Duodenal mucosa (tissue), 2 donors: ENCODE measurements around the gene ABR.
"Not testable (repeated sequence)": the region's sequence is repeated elsewhere in the genome, so short reads cannot be mapped to it uniquely, and the experiment has no call there.

Experiments
- H3K27ac ChIP-seq: one replicate; pipeline ENCODE4 v1.7.0; 2013; ENCODE audit warnings: low read depth, low read length
- H3K27me3 ChIP-seq, 2 donors: one replicate each; pipeline ENCODE4 v1.7.0; 2013; ENCODE audit warnings: low read length in 2 of 2, control low read depth in 1 of 2; ENCODE audit not compliant: insufficient read depth in 2 of 2, control insufficient read depth in 1 of 2
- H3K36me3 ChIP-seq, 2 donors: one replicate each; pipeline ENCODE4 v1.7.0; 2013; ENCODE audit warnings: low read length in 2 of 2, control low read depth in 1 of 2; ENCODE audit not compliant: insufficient read depth in 2 of 2, control insufficient read depth in 1 of 2
- H3K4me1 ChIP-seq, 2 donors: one replicate each; pipeline ENCODE4 v1.7.0; 2013; ENCODE audit warnings: low read length in 2 of 2, control low read depth in 1 of 2; ENCODE audit not compliant: insufficient read depth in 2 of 2, control insufficient read depth in 1 of 2
- H3K4me3 ChIP-seq, 2 donors: one replicate each; pipeline ENCODE4 v1.7.0; 2013; ENCODE audit warnings: low read length in 2 of 2, low read depth in 1 of 2
- H3K9ac ChIP-seq, 2 donors: one replicate each; pipeline ENCODE4 v1.7.0; 2013; ENCODE audit warnings: low read length in 2 of 2, low read depth in 1 of 2
- H3K9me3 ChIP-seq, 2 donors: one replicate each; pipeline ENCODE4 v1.7.0; 2013; ENCODE audit warnings: low read length in 2 of 2, control low read depth in 1 of 2; ENCODE audit not compliant: control insufficient read depth in 1 of 2

The ABR gene

GRCh38 chr17:1164935-1165556 is 14.7 kb downstream of the ABR start:
- Histone ChIP-seq H3K36me3 (no peaks in the 10 kb centered on the region), H3K27ac (no peak overlapping the region), H3K9ac (no peak overlapping the region), H3K27me3 (no peaks in the 10 kb centered on the region), H3K4me3 (no peak overlapping the region), H3K9me3 (no peaks in the 10 kb centered on the region), H3K4me1 (no peaks in the 10 kb centered on the region)

GRCh38 chr17:1162116-1162855 is 17.5 kb downstream of the ABR start:
- Histone ChIP-seq H3K36me3 (peaks cover 3 to 6% of the 10 kb centered on the region in 2 donors), H3K9ac (no peak overlapping the region), H3K4me1 (no peaks in the 10 kb centered on the region), H3K9me3 (no peaks in the 10 kb centered on the region), H3K4me3 (no peak overlapping the region), H3K27me3 (no peaks in the 10 kb centered on the region), H3K27ac (no peak overlapping the region)

GRCh38 chr17:1160591-1161390 is 19.0 kb downstream of the ABR start:
- no peak overlapping the region for H3K4me3 ChIP-seq
- H3K9me3 ChIP-seq, result no peaks in the 10 kb centered on the region
- H3K27me3 ChIP-seq, result no peaks in the 10 kb centered on the region
- peaks cover 3 to 6% of the 10 kb centered on the region in 2 donors for H3K36me3 ChIP-seq
- no peaks in the 10 kb centered on the region for H3K4me1 ChIP-seq
- H3K9ac ChIP-seq, result no peak overlapping the region
- no peak overlapping the region for H3K27ac ChIP-seq

- H3K9me3 ChIP-seq, result no peaks in the 10 kb centered on the region
- H3K27me3 ChIP-seq, result no peaks in the 10 kb centered on the region
- H3K4me3 ChIP-seq, result no peak overlapping the region
- H3K36me3 ChIP-seq, result peaks cover 3 to 6% of the 10 kb centered on the region in 2 donors
- H3K27ac ChIP-seq, result no peak overlapping the region
- no peak overlapping the region for H3K9ac ChIP-seq
- H3K4me1 ChIP-seq, result no peaks in the 10 kb centered on the region
Observed at GRCh38 chr17:1159431-1160180, 20.2 kb downstream of the ABR start.

- Histone ChIP-seq H3K36me3 (peaks cover 3 to 6% of the 10 kb centered on the region in 2 donors), H3K4me3 (no peak overlapping the region), H3K27ac (no peak overlapping the region), H3K9ac (no peak overlapping the region), H3K9me3 (no peaks in the 10 kb centered on the region), H3K27me3 (no peaks in the 10 kb centered on the region), H3K4me1 (no peaks in the 10 kb centered on the region)
Observed at GRCh38 chr17:1158879-1159278, 20.9 kb downstream of the ABR start.

- Histone ChIP-seq H3K4me1 (no peaks in the 10 kb centered on the region), H3K4me3 (no peak overlapping the region), H3K9ac (no peak overlapping the region), H3K27ac (no peak overlapping the region), H3K36me3 (peaks cover 3 to 6% of the 10 kb centered on the region in 2 donors), H3K27me3 (no peaks in the 10 kb centered on the region), H3K9me3 (no peaks in the 10 kb centered on the region)
Observed at GRCh38 chr17:1156864-1157263, 22.9 kb downstream of the ABR start.

- Histone ChIP-seq H3K4me1 (no peaks in the 10 kb centered on the region), H3K27me3 (no peaks in the 10 kb centered on the region), H3K27ac (no peak overlapping the region), H3K4me3 (no peak overlapping the region), H3K36me3 (peaks cover 6% of the 10 kb centered on the region in 2 donors), H3K9ac (no peak overlapping the region), H3K9me3 (no peaks in the 10 kb centered on the region)
Observed at GRCh38 chr17:1154704-1155103, 25.1 kb downstream of the ABR start.

GRCh38 chr17:1153795-1154546 is 25.8 kb downstream of the ABR start:
- Histone ChIP-seq H3K27me3 (no peaks in the 10 kb centered on the region), H3K27ac (no peak overlapping the region), H3K4me1 (no peaks in the 10 kb centered on the region), H3K9me3 (no peaks in the 10 kb centered on the region), H3K4me3 (no peak overlapping the region), H3K36me3 (peaks cover 6% of the 10 kb centered on the region in 2 donors), H3K9ac (no peak overlapping the region)

GRCh38 chr17:1152582-1152981 is 27.2 kb downstream of the ABR start:
- H3K4me1 ChIP-seq, H3K9me3 ChIP-seq, H3K36me3 ChIP-seq, H3K9ac ChIP-seq, H3K27ac ChIP-seq, H3K27me3 ChIP-seq, H3K4me3 ChIP-seq: not testable (repeated sequence)
